K562 (cell line): ENCODE results near the gene WDR81. TPM values are rescaled to one million over a fixed set of nuclear protein-coding genes. Genes with fewer than 3 reads are reported as not detected.

Experiments used
- FOXA1 ChIP-seq: fragments of 450-650 bp; IDR thresholded peaks from 2 replicates; pipeline ENCODE4 v1.6.1; 2016; ENCODE audit warnings: mild to moderate bottlenecking, borderline replicate concordance
- GABPB1 ChIP-seq: sonication (generic); formaldehyde crosslinking; IDR thresholded peaks from 2 replicates; pipeline ENCODE4 v1.8.0; 2022; ENCODE audit warnings: mild to moderate bottlenecking, missing genetic modification reagents
- GATAD2A ChIP-seq: fragments of 450-650 bp; IDR thresholded peaks from 2 replicates; pipeline ENCODE4 v1.6.1; 2017
- OTX1 ChIP-seq: fragments of 450-650 bp; formaldehyde crosslinking; IDR thresholded peaks from 2 replicates; pipeline ENCODE4 v1.4.0; 2022; ENCODE audit warnings: mild to moderate bottlenecking
- RNF2 ChIP-seq: sonication (generic); IDR thresholded peaks from 2 replicates; pipeline ENCODE4 v1.6.1; 2016
- polyA plus RNA-seq, 8 experiments: library from polyadenylated mRNA; depleted of rRNA in 4 of 8; stranded (reverse) in 5 of 8; unstranded in 3 of 8; fragments of >200 nt; fragmentation: Nextera tagmentation in 2 of 8; fragmentation: Illumina TruSeq in 1 of 8; extraction: Ambion mirVana in 2 of 8; extraction: Trizol in 1 of 8; gene quantifications; 2 replicates each; pipeline versions ENCODE4 v1.2.1 to v1.2.3, GENCODE V29; 2011 to 2014; ENCODE audit warnings: inconsistent platforms in 1 of 8, missing spikeins in 1 of 8
- total RNA-seq, 7 experiments: library from RNA; depleted of rRNA in 6 of 7; stranded (reverse); fragments of >200 nt in 6 of 7; fragmentation: Illumina TruSeq in 2 of 7; extraction: Trizol in 2 of 7; gene quantifications; 2 replicates each; pipeline versions ENCODE4 v1.2.1 to v1.2.3, GENCODE V29; 2011 to 2021; ENCODE audit warnings: low replicate concordance in 1 of 7
- TF ChIP-seq, protein P1 (sequence below): fragments of 450-650 bp; IDR thresholded peaks from 2 replicates; pipeline ENCODE4 v1.6.1; 2017; ENCODE audit warnings: antibody characterized with exemption
- TF ChIP-seq, protein P2 (sequence below): sonication (generic); formaldehyde crosslinking; IDR thresholded peaks from 2 replicates; pipeline ENCODE4 v1.8.1; 2023; ENCODE audit warnings: missing genetic modification reagents, mild to moderate bottlenecking, borderline replicate concordance
- TF ChIP-seq, protein P3 (sequence below): sonication (generic); formaldehyde crosslinking; IDR thresholded peaks from 2 replicates; pipeline ENCODE4 v1.8.0; 2022; ENCODE audit warnings: mild to moderate bottlenecking, missing genetic modification reagents
- TF ChIP-seq, protein P4 (sequence below): fragments of 450-650 bp; IDR thresholded peaks from 2 replicates; pipeline ENCODE4 v1.6.1; 2018; ENCODE audit not compliant: partially characterized antibody

Gene WDR81
- total and polyA plus RNA-seq, 9 of the 15 experiments (the other 6 are each of a cell fraction or from before 2014, with no cell fraction given), result 0.01 to 17.1 (median 3.3) TPM

DNA sequence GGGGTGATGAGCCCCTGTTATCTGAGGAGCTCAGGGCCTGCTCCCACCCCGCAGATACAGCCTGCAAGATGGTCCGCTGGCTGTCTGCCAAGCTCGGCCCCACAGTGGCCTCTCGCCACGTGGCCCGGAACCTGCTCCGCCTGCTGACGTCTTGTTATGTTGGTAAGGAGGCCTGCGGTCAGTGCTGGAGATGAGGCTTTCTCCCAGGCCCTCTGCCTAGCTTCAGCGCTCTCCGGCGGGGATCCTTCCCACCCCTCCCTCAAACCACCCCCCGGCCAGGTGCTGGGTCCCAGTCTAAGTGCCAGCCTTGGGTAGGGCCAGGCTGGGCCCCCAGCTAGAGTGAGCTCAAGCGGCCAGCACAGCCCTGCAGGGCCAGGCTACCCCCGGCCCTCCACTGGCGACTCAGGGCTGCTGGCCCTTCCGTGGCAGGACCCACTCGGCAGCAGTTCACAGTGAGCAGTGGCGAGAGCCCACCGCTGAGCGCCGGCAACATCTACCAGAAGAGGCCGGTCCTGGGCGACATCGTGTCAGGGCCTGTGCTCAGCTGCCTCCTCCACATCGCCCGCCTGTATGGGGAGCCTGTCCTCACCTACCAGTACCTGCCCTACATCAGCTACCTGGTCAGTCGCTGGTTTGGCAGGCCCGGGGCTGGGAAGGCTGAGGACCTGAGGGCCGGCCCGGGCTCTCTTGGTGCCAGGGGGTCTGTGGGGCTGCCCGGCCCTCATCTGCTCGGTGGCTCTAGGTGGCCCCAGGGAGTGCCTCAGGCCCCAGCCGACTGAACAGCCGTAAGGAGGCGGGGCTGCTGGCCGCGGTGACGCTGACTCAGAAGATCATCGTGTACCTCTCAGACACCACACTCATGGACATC is 6.1 kb downstream of the WDR81 start (continued):
- TF ChIP-seq FOXA1, result no peak
- TF ChIP-seq GATAD2A, result no peak
- TF ChIP-seq RNF2, result peak; percentile 51; the same call in 1 of the 2 replicates
- peak; percentile 71; the same call in 1 of the 2 replicates for TF ChIP-seq GABPB1 (CRISPR knock-in tag)
- TF ChIP-seq, protein P1, sequence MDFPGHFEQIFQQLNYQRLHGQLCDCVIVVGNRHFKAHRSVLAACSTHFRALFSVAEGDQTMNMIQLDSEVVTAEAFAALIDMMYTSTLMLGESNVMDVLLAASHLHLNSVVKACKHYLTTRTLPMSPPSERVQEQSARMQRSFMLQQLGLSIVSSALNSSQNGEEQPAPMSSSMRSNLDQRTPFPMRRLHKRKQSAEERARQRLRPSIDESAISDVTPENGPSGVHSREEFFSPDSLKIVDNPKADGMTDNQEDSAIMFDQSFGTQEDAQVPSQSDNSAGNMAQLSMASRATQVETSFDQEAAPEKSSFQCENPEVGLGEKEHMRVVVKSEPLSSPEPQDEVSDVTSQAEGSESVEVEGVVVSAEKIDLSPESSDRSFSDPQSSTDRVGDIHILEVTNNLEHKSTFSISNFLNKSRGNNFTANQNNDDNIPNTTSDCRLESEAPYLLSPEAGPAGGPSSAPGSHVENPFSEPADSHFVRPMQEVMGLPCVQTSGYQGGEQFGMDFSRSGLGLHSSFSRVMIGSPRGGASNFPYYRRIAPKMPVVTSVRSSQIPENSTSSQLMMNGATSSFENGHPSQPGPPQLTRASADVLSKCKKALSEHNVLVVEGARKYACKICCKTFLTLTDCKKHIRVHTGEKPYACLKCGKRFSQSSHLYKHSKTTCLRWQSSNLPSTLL, result no peak
- TF ChIP-seq, protein P2, sequence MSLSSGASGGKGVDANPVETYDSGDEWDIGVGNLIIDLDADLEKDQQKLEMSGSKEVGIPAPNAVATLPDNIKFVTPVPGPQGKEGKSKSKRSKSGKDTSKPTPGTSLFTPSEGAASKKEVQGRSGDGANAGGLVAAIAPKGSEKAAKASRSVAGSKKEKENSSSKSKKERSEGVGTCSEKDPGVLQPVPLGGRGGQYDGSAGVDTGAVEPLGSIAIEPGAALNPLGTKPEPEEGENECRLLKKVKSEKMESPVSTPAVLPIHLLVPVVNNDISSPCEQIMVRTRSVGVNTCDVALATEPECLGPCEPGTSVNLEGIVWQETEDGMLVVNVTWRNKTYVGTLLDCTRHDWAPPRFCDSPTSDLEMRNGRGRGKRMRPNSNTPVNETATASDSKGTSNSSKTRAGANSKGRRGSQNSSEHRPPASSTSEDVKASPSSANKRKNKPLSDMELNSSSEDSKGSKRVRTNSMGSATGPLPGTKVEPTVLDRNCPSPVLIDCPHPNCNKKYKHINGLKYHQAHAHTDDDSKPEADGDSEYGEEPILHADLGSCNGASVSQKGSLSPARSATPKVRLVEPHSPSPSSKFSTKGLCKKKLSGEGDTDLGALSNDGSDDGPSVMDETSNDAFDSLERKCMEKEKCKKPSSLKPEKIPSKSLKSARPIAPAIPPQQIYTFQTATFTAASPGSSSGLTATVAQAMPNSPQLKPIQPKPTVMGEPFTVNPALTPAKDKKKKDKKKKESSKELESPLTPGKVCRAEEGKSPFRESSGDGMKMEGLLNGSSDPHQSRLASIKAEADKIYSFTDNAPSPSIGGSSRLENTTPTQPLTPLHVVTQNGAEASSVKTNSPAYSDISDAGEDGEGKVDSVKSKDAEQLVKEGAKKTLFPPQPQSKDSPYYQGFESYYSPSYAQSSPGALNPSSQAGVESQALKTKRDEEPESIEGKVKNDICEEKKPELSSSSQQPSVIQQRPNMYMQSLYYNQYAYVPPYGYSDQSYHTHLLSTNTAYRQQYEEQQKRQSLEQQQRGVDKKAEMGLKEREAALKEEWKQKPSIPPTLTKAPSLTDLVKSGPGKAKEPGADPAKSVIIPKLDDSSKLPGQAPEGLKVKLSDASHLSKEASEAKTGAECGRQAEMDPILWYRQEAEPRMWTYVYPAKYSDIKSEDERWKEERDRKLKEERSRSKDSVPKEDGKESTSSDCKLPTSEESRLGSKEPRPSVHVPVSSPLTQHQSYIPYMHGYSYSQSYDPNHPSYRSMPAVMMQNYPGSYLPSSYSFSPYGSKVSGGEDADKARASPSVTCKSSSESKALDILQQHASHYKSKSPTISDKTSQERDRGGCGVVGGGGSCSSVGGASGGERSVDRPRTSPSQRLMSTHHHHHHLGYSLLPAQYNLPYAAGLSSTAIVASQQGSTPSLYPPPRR (CRISPR knock-in tag), result peak; percentile 83; the same call in 1 of the 2 replicates
- no peak for TF ChIP-seq OTX1 (CRISPR knock-in tag)
- TF ChIP-seq, protein P3, sequence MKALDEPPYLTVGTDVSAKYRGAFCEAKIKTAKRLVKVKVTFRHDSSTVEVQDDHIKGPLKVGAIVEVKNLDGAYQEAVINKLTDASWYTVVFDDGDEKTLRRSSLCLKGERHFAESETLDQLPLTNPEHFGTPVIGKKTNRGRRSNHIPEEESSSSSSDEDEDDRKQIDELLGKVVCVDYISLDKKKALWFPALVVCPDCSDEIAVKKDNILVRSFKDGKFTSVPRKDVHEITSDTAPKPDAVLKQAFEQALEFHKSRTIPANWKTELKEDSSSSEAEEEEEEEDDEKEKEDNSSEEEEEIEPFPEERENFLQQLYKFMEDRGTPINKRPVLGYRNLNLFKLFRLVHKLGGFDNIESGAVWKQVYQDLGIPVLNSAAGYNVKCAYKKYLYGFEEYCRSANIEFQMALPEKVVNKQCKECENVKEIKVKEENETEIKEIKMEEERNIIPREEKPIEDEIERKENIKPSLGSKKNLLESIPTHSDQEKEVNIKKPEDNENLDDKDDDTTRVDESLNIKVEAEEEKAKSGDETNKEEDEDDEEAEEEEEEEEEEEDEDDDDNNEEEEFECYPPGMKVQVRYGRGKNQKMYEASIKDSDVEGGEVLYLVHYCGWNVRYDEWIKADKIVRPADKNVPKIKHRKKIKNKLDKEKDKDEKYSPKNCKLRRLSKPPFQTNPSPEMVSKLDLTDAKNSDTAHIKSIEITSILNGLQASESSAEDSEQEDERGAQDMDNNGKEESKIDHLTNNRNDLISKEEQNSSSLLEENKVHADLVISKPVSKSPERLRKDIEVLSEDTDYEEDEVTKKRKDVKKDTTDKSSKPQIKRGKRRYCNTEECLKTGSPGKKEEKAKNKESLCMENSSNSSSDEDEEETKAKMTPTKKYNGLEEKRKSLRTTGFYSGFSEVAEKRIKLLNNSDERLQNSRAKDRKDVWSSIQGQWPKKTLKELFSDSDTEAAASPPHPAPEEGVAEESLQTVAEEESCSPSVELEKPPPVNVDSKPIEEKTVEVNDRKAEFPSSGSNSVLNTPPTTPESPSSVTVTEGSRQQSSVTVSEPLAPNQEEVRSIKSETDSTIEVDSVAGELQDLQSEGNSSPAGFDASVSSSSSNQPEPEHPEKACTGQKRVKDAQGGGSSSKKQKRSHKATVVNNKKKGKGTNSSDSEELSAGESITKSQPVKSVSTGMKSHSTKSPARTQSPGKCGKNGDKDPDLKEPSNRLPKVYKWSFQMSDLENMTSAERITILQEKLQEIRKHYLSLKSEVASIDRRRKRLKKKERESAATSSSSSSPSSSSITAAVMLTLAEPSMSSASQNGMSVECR (CRISPR knock-in tag), result 0 out of 2 replicates have a peak, but pooled peaks have one; percentile 26
- TF ChIP-seq, protein P4, sequence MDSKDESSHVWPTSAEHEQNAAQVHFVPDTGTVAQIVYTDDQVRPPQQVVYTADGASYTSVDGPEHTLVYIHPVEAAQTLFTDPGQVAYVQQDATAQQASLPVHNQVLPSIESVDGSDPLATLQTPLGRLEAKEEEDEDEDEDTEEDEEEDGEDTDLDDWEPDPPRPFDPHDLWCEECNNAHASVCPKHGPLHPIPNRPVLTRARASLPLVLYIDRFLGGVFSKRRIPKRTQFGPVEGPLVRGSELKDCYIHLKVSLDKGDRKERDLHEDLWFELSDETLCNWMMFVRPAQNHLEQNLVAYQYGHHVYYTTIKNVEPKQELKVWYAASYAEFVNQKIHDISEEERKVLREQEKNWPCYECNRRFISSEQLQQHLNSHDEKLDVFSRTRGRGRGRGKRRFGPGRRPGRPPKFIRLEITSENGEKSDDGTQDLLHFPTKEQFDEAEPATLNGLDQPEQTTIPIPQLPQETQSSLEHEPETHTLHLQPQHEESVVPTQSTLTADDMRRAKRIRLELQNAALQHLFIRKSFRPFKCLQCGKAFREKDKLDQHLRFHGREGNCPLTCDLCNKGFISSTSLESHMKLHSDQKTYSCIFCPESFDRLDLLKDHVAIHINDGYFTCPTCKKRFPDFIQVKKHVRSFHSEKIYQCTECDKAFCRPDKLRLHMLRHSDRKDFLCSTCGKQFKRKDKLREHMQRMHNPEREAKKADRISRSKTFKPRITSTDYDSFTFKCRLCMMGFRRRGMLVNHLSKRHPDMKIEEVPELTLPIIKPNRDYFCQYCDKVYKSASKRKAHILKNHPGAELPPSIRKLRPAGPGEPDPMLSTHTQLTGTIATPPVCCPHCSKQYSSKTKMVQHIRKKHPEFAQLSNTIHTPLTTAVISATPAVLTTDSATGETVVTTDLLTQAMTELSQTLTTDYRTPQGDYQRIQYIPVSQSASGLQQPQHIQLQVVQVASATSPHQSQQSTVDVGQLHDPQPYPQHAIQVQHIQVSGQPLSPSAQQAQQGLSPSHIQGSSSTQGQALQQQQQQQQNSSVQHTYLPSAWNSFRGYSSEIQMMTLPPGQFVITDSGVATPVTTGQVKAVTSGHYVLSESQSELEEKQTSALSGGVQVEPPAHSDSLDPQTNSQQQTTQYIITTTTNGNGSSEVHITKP, result no peak
